K562 (cell line): Measurements from ENCODE around the gene BPI. TPM values are rescaled to one million over a fixed set of nuclear protein-coding genes. Genes with fewer than 3 reads are reported as not detected.
A peak's percentile ranks its signal among the peaks of the same experiment; 100 is the strongest.

Source experiments
- ATAC-seq: fragments of 200-7000 bp; cut with Tn5 transposase; 3 replicates; pipeline ENCODE4 v1.9.1; 2020; ENCODE audit warnings: moderate library complexity
- Bru-seq: library from RNA; stranded (reverse); fragments of 400-500 nt; gene quantifications from one replicate; lab custom pipeline; 2021; lab: Mats Ljungman, UMichigan
- BruChase-seq, 2 experiments: library from RNA; stranded (reverse); fragments of 400-500 nt; gene quantifications; one replicate each; lab custom pipeline; 2021; lab: Mats Ljungman, UMichigan
- BruUV-seq: library from RNA; stranded (reverse); fragments of 400-500 nt; replicated peaks from 2 replicates; lab custom pipeline; 2021; lab: Mats Ljungman, UMichigan
- CTCF ChIA-PET: fragments of 300-600 bp; formaldehyde crosslinking; extraction: SDS; loops from one replicate; lab custom pipeline; 2021; ENCODE audit warnings: low intra/inter-chr PET ratio; lab: Yijun Ruan, JAX
- POLR2A ChIA-PET: fragments of 300-600, 350-650 bp; sonication (Branson Sonifier 250); formaldehyde crosslinking; extraction: SDS; loops from one replicate; lab custom pipeline; 2021; ENCODE audit warnings: antibody characterized with exemption, inconsistent platforms; lab: Yijun Ruan, JAX
- DNase-seq, 4 experiments: peaks; one replicate each; pipeline versions ENCODE4 v3.0.0 to v3.0.0-alpha.2; 2011 to 2018; ENCODE audit warnings: low spot score in 3 of 4, mixed read lengths in 3 of 4; ENCODE audit errors: extremely low read depth in 1 of 4
- FAIRE-seq: peaks from 2 replicates; lab custom pipeline; 2011; peaks lifted over from hg19 to GRCh38; lab: Jason Lieb, UNC
- H2AFZ ChIP-seq: 2 replicates; pipeline ENCODE4 v1.6.0; 2011; ENCODE audit warnings: low read depth, low read length, control low read depth, inconsistent platforms
- H3K27ac ChIP-seq: fragments of 200-600 bp; 3 replicates; pipeline ENCODE4 v1.8.0; 2011; ENCODE audit warnings: low read depth, mild to moderate bottlenecking, control low read depth, inconsistent platforms, low read length, moderate library complexity, mixed read lengths; ENCODE audit errors: extremely low read depth
- H3K27me3 ChIP-seq, 2 experiments: fragments of 300-600 bp in 1 of 2; 2 replicates in 1 of 2; 3 replicates in 1 of 2; pipeline versions ENCODE4 v1.6.0 to v1.8.0; 2011; ENCODE audit warnings: inconsistent platforms in 2 of 2, low read length in 2 of 2, mild to moderate bottlenecking in 1 of 2, mixed read lengths in 1 of 2, moderate library complexity in 1 of 2; ENCODE audit not compliant: control insufficient read depth in 2 of 2, insufficient read depth in 2 of 2
- H3K36me3 ChIP-seq: fragments of 300-600 bp; 3 replicates; pipeline ENCODE4 v1.8.0; 2011; ENCODE audit warnings: mild to moderate bottlenecking, low read length, inconsistent platforms; ENCODE audit not compliant: control insufficient read depth, insufficient read depth
- H3K4me1 ChIP-seq, 2 experiments: fragments of 200-600 bp in 1 of 2; replicated peaks in 1 of 2; 2 replicates in 1 of 2; 3 replicates in 1 of 2; pipeline versions ENCODE4 v1.5.1 to v1.8.0; 2011; ENCODE audit warnings: inconsistent platforms in 2 of 2, low read length in 2 of 2, mild to moderate bottlenecking in 1 of 2, mixed read lengths in 1 of 2, moderate library complexity in 1 of 2; ENCODE audit not compliant: control insufficient read depth in 2 of 2, insufficient read depth in 2 of 2
- H3K4me2 ChIP-seq: 2 replicates; pipeline ENCODE4 v1.6.1; 2011; ENCODE audit warnings: low read length, control low read depth, inconsistent platforms, mixed read lengths; ENCODE audit not compliant: insufficient read depth
- H3K4me3 ChIP-seq: fragments of 200-600 bp; sonication (generic), shearing (Covaris generic); 2 replicates; pipeline ENCODE4 v1.5.1; 2016; ENCODE audit warnings: control low read depth, inconsistent platforms
- H3K79me2 ChIP-seq: fragments of 200-600 bp; 3 replicates; pipeline ENCODE4 v1.8.0; 2011; ENCODE audit warnings: low read length, inconsistent platforms; ENCODE audit not compliant: control insufficient read depth, insufficient read depth
- H3K9ac ChIP-seq, 2 experiments: 2 replicates each; pipeline versions ENCODE4 v1.6.0 to v1.6.1; 2011; ENCODE audit warnings: low read depth in 2 of 2, low read length in 2 of 2, control low read depth in 1 of 2, inconsistent platforms in 1 of 2, mild to moderate bottlenecking in 1 of 2, mixed read lengths in 1 of 2; ENCODE audit not compliant: insufficient read depth in 1 of 2
- H3K9me1 ChIP-seq: one replicate; pipeline ENCODE4 v1.6.0; 2011; ENCODE audit warnings: inconsistent platforms, mild to moderate bottlenecking, low read length, moderate library complexity; ENCODE audit not compliant: control insufficient read depth, insufficient read depth
- H3K9me3 ChIP-seq: replicated peaks from 2 replicates; pipeline ENCODE4 v1.5.1; 2011; ENCODE audit warnings: low read depth, low read length, inconsistent platforms; ENCODE audit not compliant: control insufficient read depth, insufficient read depth
- H4K20me1 ChIP-seq: replicated peaks from 2 replicates; pipeline ENCODE4 v1.6.1; 2011; ENCODE audit warnings: low read length, inconsistent platforms, mixed read lengths; ENCODE audit not compliant: control insufficient read depth, insufficient read depth
- CTBP1 ChIP-seq: fragments of 450-650 bp; IDR thresholded peaks from 2 replicates; pipeline ENCODE4 v1.6.1; 2016; ENCODE audit warnings: borderline replicate concordance
- ELK3 ChIP-seq: fragments of 450-650 bp; formaldehyde crosslinking; IDR thresholded peaks from 2 replicates; pipeline ENCODE4 v1.4.0; 2020; ENCODE audit warnings: mild to moderate bottlenecking
- ESRRA ChIP-seq: fragments of 450-650 bp; IDR thresholded peaks from 2 replicates; pipeline ENCODE4 v1.6.1; 2014; ENCODE audit warnings: low read depth, mild to moderate bottlenecking, moderate library complexity, borderline replicate concordance
- NFRKB ChIP-seq: fragments of 450-650 bp; IDR thresholded peaks from 2 replicates; pipeline ENCODE4 v1.6.1; 2016; ENCODE audit warnings: low read depth
- NRF1 ChIP-seq, 2 experiments: fragments of 450-650 bp; IDR thresholded peaks in 1 of 2; conservative IDR thresholded peaks in 1 of 2; 2 replicates each; pipeline ENCODE4 v1.6.1; 2014; ENCODE audit warnings: mild to moderate bottlenecking in 2 of 2
- PPARD ChIP-seq: fragments of 250-450 bp; sonication (Bioruptor Pico); IDR thresholded peaks from 2 replicates; pipeline ENCODE4 v1.8.0; 2022; ENCODE audit warnings: inconsistent platforms, mild to moderate bottlenecking, moderate library complexity
- RFX1 ChIP-seq: fragments of 450-650 bp; IDR thresholded peaks from 2 replicates; pipeline ENCODE4 v1.6.1; 2016; ENCODE audit warnings: mild to moderate bottlenecking, moderate library complexity
- RFX7 ChIP-seq: fragments of 250-450 bp; sonication (Bioruptor Pico); IDR thresholded peaks from 2 replicates; pipeline ENCODE4 v1.5.1; 2021; ENCODE audit warnings: mild to moderate bottlenecking
- SOX6 ChIP-seq: fragments of 450-650 bp; IDR thresholded peaks from 2 replicates; pipeline ENCODE4 v1.6.1; 2014; ENCODE audit warnings: mild to moderate bottlenecking
- VEZF1 ChIP-seq: fragments of 200-800 bp; sonication (Bioruptor generic); IDR thresholded peaks from 2 replicates; pipeline ENCODE4 v1.6.1; 2017; ENCODE audit warnings: missing genetic modification characterization, missing compliant biosample characterization
- WHSC1 ChIP-seq: IDR thresholded peaks from one replicate; pipeline ENCODE4 v1.6.1; 2012; ENCODE audit warnings: low read length, control low read depth, inconsistent platforms
- ZNF134 ChIP-seq: fragments of 250-450 bp; sonication (Bioruptor Pico); conservative IDR thresholded peaks from 2 replicates; pipeline ENCODE4 v1.4.0; 2020
- ZNF143 ChIP-seq: sonication (generic); formaldehyde crosslinking; IDR thresholded peaks from 2 replicates; pipeline ENCODE4 v1.9.0; 2022; ENCODE audit warnings: mild to moderate bottlenecking, missing genetic modification reagents
- ZNF239 ChIP-seq: fragments of 250-450 bp; sonication (Bioruptor Pico); IDR thresholded peaks from 2 replicates; pipeline ENCODE4 v1.4.0; 2020; ENCODE audit warnings: mild to moderate bottlenecking
- ZNF253 ChIP-seq: fragments of 250-450 bp; sonication (Bioruptor Pico); conservative IDR thresholded peaks from 2 replicates; pipeline ENCODE4 v1.6.1; 2021; ENCODE audit warnings: mild to moderate bottlenecking
- ZNF398 ChIP-seq: fragments of 250-450 bp; sonication (Bioruptor Pico); IDR thresholded peaks from 2 replicates; pipeline ENCODE4 v1.8.0; 2021; ENCODE audit warnings: moderate library complexity, mild to moderate bottlenecking, inconsistent platforms
- WGBS: fragments of 100-300 bp; shearing (Covaris generic); methylation state at CpG from one replicate; pipeline ENCODE4 v1.1.6; 2016; ENCODE audit warnings: low coverage, mixed read lengths; ENCODE audit not compliant: insufficient coverage; ENCODE audit errors: missing lambda C conversion rate; 5-methylcytosine and 5-hydroxymethylcytosine counted together
- in situ Hi-C: fragments of 300-500 bp; cut with MboI; formaldehyde crosslinking; loops from 4 replicates; pipeline ENCODE4 v1.15.0; 2018; ENCODE audit warnings: inconsistent platforms, mixed read lengths
- intact Hi-C: fragments of 100-400 bp; cut with micrococcal nuclease; formaldehyde crosslinking; loops from 2 replicates; pipeline ENCODE4 v1.14.2; 2022
- long read RNA-seq, 3 experiments: library from polyadenylated mRNA in 2 of 3; library from RNA in 1 of 3; unstranded in 2 of 3; stranded (forward) in 1 of 3; transcript quantifications; one replicate each; pipeline ENCODE4 v2.0.0, GENCODE V29; 2019 to 2022
- polyA minus RNA-seq, 3 experiments: library from RNA; depleted of rRNA, polyadenylated mRNA; stranded (reverse); fragments of >200 nt; gene quantifications; 2 replicates each; pipeline ENCODE4 v1.2.3, GENCODE V29; 2011
- polyA plus RNA-seq, 8 experiments: library from polyadenylated mRNA; depleted of rRNA in 4 of 8; stranded (reverse) in 5 of 8; unstranded in 3 of 8; fragments of >200 nt; fragmentation: Nextera tagmentation in 2 of 8; fragmentation: Illumina TruSeq in 1 of 8; extraction: Ambion mirVana in 2 of 8; extraction: Trizol in 1 of 8; gene quantifications; 2 replicates each; pipeline versions ENCODE4 v1.2.1 to v1.2.3, GENCODE V29; 2011 to 2014; ENCODE audit warnings: inconsistent platforms in 1 of 8, missing spikeins in 1 of 8
- total RNA-seq, 7 experiments: library from RNA; depleted of rRNA in 6 of 7; stranded (reverse); fragments of >200 nt in 6 of 7; fragmentation: Illumina TruSeq in 2 of 7; extraction: Trizol in 2 of 7; gene quantifications; 2 replicates each; pipeline versions ENCODE4 v1.2.1 to v1.2.3, GENCODE V29; 2011 to 2021; ENCODE audit warnings: low replicate concordance in 1 of 7

BPI gene
- not detected in 2 replicates for total RNA-seq (2011; cell fraction: chromatin; rRNA removed; ENCODE audit: low replicate concordance)
- not detected in 2 replicates for total RNA-seq (2011; cell fraction: nucleolus; rRNA removed)
- total RNA-seq (2011; cell fraction: nucleoplasm; rRNA removed) = not detected in 2 replicates
- not detected in 2 replicates for total RNA-seq (2014; rRNA removed)
- total RNA-seq (2014; rRNA removed; fragmentation: Illumina TruSeq; extraction: Trizol) = not detected in 2 replicates
- total RNA-seq (2015; rRNA removed; fragmentation: Illumina TruSeq; extraction: Trizol) = not detected in 2 replicates
- total RNA-seq (2021) = not detected in 2 replicates
- not detected in 2 replicates for polyA plus RNA-seq (2011; rRNA removed)
- not detected in 2 replicates for polyA plus RNA-seq (2011; cell fraction: cytosol; rRNA removed)
- polyA plus RNA-seq (2011; cell fraction: nucleus; rRNA removed) = not detected in 2 replicates
- not detected in 2 replicates for polyA plus RNA-seq (2012)
- polyA plus RNA-seq (2014; fragmentation: Illumina TruSeq; extraction: Trizol) = not detected in 2 replicates
- polyA plus RNA-seq (2014; fragmentation: Nextera tagmentation; extraction: Ambion mirVana) = not detected
- not detected in 2 replicates for polyA plus RNA-seq (2014; rRNA removed)
- polyA minus RNA-seq (2011; rRNA and poly(A)+ RNA removed) = not detected in 2 replicates
- not detected in 2 replicates for polyA minus RNA-seq (2011; cell fraction: cytosol; rRNA and poly(A)+ RNA removed)
- not detected in 2 replicates for polyA minus RNA-seq (2011; cell fraction: nucleus; rRNA and poly(A)+ RNA removed)
- not detected for Bru-seq, nascent RNA
- BruChase-seq, experiment 1, labeled RNA remaining after a 2-hour chase = not detected
- not detected for BruChase-seq, experiment 2, labeled RNA remaining after a 6-hour chase
- long read RNA-seq, experiment 1 = 0 reads
- long read RNA-seq, experiment 2 = 0 reads
- long read RNA-seq, experiment 3 = 0 reads

GRCh38 chr20:38303908-38304379 is at the start of gene BPI:
Gene BPI (plus strand): TSS chr20:38304156. CDS start chr20:38304224, 68 bp downstream.
- Histone ChIP-seq H3K79me2 (no peaks in the 10 kb centered on the region), H4K20me1 (no peaks in the 10 kb centered on the region), H3K4me3 (no peak within 1 kb of the TSS), H3K4me2 (no peak within 1 kb of the TSS), H3K27me3 (peaks cover 9 to 37% of the 10 kb centered on the region in 2 experiments; a peak in 4 of 5 replicates), H3K36me3 (no peaks in the 10 kb centered on the region), H3K9me1 (no peaks in the 10 kb centered on the region), H2AFZ (no peak within 1 kb of the TSS), H3K4me1 (peaks cover 0 to 6% of the 10 kb centered on the region in 2 experiments; a peak in 1 of 5 replicates), H3K27ac (no peak within 1 kb of the TSS), H3K9ac (no peak within 1 kb of the TSS), H3K9me3 (0 out of 2 replicates have a peak, but pooled peaks cover 2% of the 10 kb centered on the region)
- intact Hi-C loops = no loop called here
- ATAC-seq (peak; percentile 44), DNase-seq (peak in 1 of 4 experiments; percentile 12), FAIRE-seq (no peak)
- no TSS peak for BruUV-seq
- POLR2A ChIA-PET = interaction anchor here (0.6 to 1.0 kb wide), 2 partner anchors 15 to 115 kb away, joined by 5 read pairs; no protein-coding TSS in a partner anchor
- in situ Hi-C loops = no loop called here
- 2% methylated on average over 21 of the region's 21 CpGs for WGBS
- CTCF ChIA-PET = no interaction called here
- TF ChIP-seq ZNF398 (CRISPR knock-in tag) (no peak), ZNF134 (no peak), ELK3 (CRISPR knock-in tag) (no peak), ZNF253 (CRISPR knock-in tag) (no peak), NFRKB (no peak), SOX6 (no peak), RFX7 (no peak), NRF1 (conservative IDR thresholded peaks at IDR 0.05 in 1 of 2, IDR thresholded peaks at IDR 0.05 in 1 of 2) (0 out of 4 replicates have a peak, but pooled peaks have one; percentile 14 to 18), ESRRA (peak; percentile 66; the same call in 1 of the 2 replicates), CTBP1 (no peak), RFX1 (0 out of 2 replicates have a peak, but pooled peaks have one; percentile 16), ZNF143 (CRISPR knock-in tag) (no peak), ZNF239 (CRISPR knock-in tag) (no peak), PPARD (no peak), WHSC1 (no peak), VEZF1 (peak; percentile 60; the same call in 1 of the 2 replicates)
